ENCODE measurements around the gene ALKAL2.

Gene ALKAL2

DNA sequence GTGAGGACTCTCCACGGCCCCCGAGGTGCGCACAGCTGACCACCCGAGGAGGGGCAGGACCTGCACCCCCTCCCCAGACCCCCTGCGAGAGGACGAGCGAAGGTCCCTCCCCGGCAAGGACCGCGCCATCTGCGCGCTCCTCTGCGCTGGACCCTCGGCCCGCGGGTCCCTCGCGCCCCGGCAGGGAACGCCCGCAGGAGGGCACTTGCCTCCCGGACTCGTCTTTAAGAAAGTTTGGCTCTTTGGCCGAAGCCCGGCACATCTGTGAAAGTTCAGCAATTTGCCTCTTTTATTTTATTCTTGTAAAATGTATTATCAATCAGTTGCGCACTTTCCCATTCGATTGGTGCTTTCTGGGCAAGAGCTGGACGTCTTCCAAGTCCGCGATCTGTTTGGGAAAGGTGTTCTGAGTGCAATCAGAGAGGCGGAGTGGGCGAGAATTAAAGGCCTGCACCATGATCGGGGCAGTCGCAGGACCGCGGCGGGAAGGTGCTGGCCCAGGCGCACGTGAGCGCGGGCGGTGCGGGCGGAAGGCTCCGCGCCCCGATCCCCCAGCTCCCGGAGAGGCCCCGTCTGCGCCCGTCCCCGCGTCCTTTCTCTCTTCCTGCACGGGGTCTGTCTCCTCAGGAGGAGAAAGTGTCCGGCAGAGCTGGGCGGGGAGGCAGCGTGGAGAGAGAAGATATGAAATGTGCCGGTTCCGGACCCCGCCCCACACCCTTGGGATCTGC is 1.6 kb upstream of the ALKAL2 start:
- DNase-seq, result no peak

- DNase-seq, result no peak
Measured at GRCh38 chr2:288758-289361, 969 bp upstream of the ALKAL2 start.

DNA sequence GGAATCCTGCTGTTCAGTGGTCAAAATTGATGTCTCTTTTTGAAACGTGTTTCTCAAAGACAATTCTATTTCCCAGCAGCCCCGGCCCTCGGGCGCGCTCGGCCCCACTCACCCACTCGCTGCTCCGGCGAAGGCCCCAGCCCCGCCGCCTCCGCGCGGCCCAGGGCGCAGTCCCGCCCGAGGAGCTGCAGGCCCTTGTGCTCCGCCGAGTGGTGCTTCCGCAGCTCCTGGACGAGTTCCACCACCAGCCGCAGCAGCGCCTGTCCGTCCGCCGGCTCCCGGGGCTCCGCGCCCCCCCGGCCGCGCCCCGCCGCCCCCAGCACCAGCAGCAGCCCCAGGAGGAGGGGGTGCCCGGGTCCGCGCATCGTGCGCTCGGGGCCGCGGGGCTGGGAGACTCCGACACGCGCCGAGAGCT is 413 bp downstream of the ALKAL2 start:
- no peak for DNase-seq

- DNase-seq, result no peak
Measured at GRCh38 chr2:286774-287392, 1.0 kb downstream of the ALKAL2 start.

GRCh38 chr2:286035-286434 is 1.9 kb downstream of the ALKAL2 start:
- no peak for DNase-seq

GRCh38 chr2:285531-285930 is 2.4 kb downstream of the ALKAL2 start:
- DNase-seq, result no peak

GRCh38 chr2:284896-285492 is 2.9 kb downstream of the ALKAL2 start:
- no peak for DNase-seq

GRCh38 chr2:283996-284794 is 3.7 kb downstream of the ALKAL2 start:
- DNase-seq, result no peak

DNA sequence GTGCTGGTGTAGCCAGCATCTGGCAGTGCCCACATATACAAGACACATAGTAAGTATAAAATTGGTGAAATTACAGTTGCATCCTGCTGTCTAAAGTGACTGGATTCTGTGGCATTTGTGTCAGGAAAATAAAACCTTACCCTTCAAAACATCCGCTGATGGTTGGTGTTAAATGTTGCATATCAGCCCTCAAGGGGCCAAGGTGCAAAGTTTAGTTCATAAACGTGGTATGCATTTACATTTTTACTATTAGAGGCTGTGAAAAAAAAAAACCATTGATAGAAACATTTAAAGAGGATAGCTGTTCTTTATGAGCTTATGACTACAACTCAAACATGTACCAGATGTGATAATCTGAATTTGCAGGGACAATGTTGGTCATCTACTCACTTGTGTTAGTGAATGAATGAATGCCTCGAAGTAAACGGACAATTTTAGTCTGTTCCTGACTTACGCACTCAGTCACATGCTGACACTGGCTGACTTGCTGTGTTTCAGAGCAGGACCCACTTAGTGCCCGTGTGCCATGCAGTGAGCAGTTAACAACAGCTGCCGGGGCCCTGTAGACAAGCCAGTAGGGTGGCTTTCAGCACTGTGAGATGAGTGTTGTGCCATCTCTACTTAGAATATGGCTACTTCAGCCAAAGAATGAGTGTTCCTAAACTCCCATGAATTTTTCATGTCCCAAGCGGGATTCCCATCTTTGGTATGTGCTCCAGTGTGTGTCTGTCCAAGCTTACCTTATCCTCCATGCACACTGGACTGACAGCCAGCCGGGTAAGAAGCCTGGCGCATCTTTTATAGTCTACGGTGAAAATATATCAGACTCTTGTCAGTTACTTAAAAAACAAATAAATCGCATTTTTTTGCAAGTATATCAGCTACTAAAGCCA is 5.3 kb downstream of the ALKAL2 start:
- DNase-seq, result no peak

DNA sequence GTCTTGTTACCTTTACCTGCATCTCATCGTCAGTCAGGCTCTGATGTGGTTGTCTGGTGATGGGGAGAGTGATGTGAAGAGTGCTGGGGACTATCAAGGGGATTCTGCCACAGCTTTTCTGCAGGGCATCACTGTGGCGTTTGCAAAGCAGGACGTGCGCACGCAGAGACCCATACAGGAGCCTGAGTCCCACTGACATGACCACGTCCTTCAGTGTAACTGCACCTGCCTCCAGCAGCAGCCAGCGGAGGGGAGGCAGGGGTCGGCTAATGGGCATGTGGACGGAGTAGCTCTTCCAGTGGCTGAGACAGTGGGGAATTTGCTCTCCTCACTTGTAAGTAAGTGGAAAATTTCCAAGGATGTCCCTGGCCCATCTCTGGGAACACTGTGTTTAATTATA is 6.5 kb downstream of the ALKAL2 start:
- no peak for DNase-seq

DNA sequence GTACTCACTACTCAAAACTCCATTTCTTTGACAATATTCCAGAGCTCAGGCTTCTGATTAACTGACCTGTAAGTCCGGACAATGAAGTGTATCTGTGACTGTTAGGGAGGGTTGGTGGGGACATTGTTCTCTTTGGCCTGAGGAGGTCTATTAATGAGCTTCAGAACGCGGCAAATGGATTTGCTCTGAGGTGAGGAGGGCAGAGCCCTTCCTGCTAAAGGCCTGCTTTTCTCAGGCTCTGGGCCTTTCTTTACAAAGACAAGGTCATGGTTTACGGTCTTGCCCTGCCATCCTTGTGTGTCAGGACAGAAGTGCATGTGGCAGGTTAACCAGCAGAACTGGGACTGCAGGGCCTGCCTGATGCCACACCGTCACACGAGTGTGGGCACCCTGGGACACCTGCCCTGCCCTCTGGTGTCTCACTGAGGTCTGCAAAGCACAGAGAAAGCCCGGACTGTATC is 7.2 kb downstream of the ALKAL2 start:
- DNase-seq, result no peak

- DNase-seq, result no peak
Measured at GRCh38 chr2:279956-280649, 7.8 kb downstream of the ALKAL2 start.

GRCh38 chr2:279366-279765 is 8.5 kb downstream of the ALKAL2 start:
- no peak for DNase-seq

DNA sequence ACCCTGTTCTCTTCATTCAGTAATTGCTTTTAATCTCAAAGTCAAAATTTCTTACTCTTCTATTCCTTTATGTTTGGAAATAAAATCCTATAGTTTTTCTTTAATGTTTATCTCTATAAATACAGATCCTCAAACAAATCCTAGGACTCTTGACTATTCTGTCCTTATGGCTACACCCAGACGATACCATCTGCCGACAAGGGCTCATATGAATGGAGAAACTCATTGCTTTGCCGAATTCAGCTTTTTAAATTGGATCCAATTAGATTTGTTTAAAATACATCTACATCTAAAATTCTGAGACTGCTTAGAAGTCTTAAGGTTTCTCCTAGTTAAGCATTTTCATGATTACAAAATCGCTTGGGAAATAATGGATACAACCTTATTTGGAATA is 9.0 kb downstream of the ALKAL2 start:
- DNase-seq, result no peak

GRCh38 chr2:278312-278926 is 9.5 kb downstream of the ALKAL2 start:
- DNase-seq, result no peak

- DNase-seq, result no peak
Measured at GRCh38 chr2:275466-275865, 12.4 kb downstream of the ALKAL2 start.

- DNase-seq, result no peak
Measured at GRCh38 chr2:274503-274902, 13.4 kb downstream of the ALKAL2 start.

- DNase-seq, result peak; percentile 2
Measured at GRCh38 chr2:273333-273732, 14.6 kb downstream of the ALKAL2 start.

DNA sequence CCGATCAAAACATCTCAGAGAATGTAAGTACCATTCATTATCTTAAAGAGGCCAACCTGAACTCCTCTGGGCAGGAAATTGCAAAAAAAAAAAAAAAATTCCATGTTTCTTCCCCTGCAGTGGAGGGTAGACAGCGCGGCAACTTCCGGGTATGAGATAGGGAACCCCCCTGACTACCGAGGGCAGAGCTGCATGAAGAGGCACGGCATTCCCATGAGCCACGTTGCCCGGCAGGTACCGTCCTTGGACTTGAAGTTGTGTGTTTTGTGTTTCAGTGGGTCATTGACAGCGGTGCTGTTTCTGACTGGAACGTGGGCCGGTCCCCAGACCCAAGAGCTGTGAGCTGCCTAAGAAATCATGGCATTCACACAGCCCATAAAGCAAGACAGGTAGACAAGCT is 16.0 kb downstream of the ALKAL2 start:
- no peak for DNase-seq

- DNase-seq, result no peak
Measured at GRCh38 chr2:270861-271260, 17.0 kb downstream of the ALKAL2 start.
